Measurements from ENCODE around the gene OR13J1. TPM values are rescaled to one million over a fixed set of nuclear protein-coding genes. Genes with fewer than 3 reads are reported as not detected.

The OR13J1 gene
- total RNA-seq, 4 donors from 2014 or later: not detected

GRCh38 chr9:35864695-35865255, 5.4 kb downstream of the OR13J1 start:
- 78 to 84% methylated on average over 8 of the region's 8 CpGs for WGBS, 2 donors
- Histone ChIP-seq H3K36me3 (no peaks in the 10 kb centered on the region), H3K4me1 (peaks cover 0 to 6% (median 0%) of the 10 kb centered on the region in 4 donors), H3K9me3 (no peaks in the 10 kb centered on the region), H3K4me3 (no peak overlapping the region), H3K27ac (no peak overlapping the region), H3K27me3 (no peaks in the 10 kb centered on the region)
- DNase-seq (ENCODE audit: low spot score in 2 of 2): no peak
- TF ChIP-seq CTCF (IDR thresholded peaks at IDR 0.05) (no peak), POLR2A (IDR thresholded peaks at IDR 0.05) (no peak), EP300 (IDR thresholded peaks at IDR 0.05) (no peak)

- Histone ChIP-seq H3K27ac (no peak overlapping the region), H3K4me3 (no peak overlapping the region), H3K36me3 (no peaks in the 10 kb centered on the region), H3K9me3 (no peaks in the 10 kb centered on the region), H3K4me1 (peaks cover 0 to 14% (median 0%) of the 10 kb centered on the region in 4 donors), H3K27me3 (no peaks in the 10 kb centered on the region)
- TF ChIP-seq CTCF (IDR thresholded peaks at IDR 0.05): no peak
- TF ChIP-seq POLR2A (IDR thresholded peaks at IDR 0.05): no peak
- TF ChIP-seq EP300 (IDR thresholded peaks at IDR 0.05): no peak
- WGBS, 2 donors: 71% methylated on average over 8 of the region's 8 CpGs
- no peak for DNase-seq (ENCODE audit: low spot score in 2 of 2)
These were observed 6.6 kb downstream of the OR13J1 start for GRCh38 chr9:35863583-35863982.

- 81 to 87% methylated on average over 4 of the region's 4 CpGs for WGBS, 2 donors
- Histone ChIP-seq H3K27ac (no peak overlapping the region), H3K4me3 (no peak overlapping the region), H3K36me3 (no peaks in the 10 kb centered on the region), H3K9me3 (no peaks in the 10 kb centered on the region), H3K27me3 (no peaks in the 10 kb centered on the region), H3K4me1 (peaks cover 0 to 14% (median 0%) of the 10 kb centered on the region in 4 donors)
- no peak for TF ChIP-seq EP300 (IDR thresholded peaks at IDR 0.05)
- no peak for TF ChIP-seq CTCF (IDR thresholded peaks at IDR 0.05)
- no peak for DNase-seq (ENCODE audit: low spot score in 2 of 2)
These were observed 7.9 kb downstream of the OR13J1 start for GRCh38 chr9:35862328-35862727.

- no peak for DNase-seq (ENCODE audit: low spot score in 2 of 2)
- TF ChIP-seq CTCF (IDR thresholded peaks at IDR 0.05) (no peak), EP300 (IDR thresholded peaks at IDR 0.05) (no peak), POLR2A (IDR thresholded peaks at IDR 0.05) (no peak)
- Histone ChIP-seq H3K36me3 (no peaks in the 10 kb centered on the region), H3K27me3 (no peaks in the 10 kb centered on the region), H3K4me3 (no peak overlapping the region), H3K4me1 (peaks cover 0 to 14% (median 0%) of the 10 kb centered on the region in 4 donors), H3K27ac (no peak overlapping the region), H3K9me3 (no peaks in the 10 kb centered on the region)
- whole genome bisulfite sequencing, 2 donors: 71 to 72% methylated on average over 12 of the region's 12 CpGs
These were observed 8.9 kb downstream of the OR13J1 start for GRCh38 chr9:35861161-35861897.

DNA sequence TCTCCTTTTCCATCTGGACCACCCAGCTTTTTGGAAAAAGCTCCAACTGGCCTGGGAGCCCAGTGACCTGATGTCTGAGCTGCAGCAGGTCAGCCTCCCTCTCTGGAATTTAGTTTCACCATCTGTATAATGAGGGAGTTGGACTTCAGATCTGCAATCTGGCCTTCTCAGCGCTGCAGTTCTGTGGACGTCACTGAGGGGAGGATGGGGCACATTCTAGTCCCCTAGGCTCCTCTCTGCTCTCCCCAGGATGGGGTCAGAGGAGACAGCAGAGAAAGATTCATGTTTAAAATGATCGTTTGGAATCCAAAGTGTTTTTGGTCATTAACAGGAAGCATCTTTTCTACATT, 10.2 kb downstream of the OR13J1 start:
- H3K36me3 ChIP-seq: peaks cover 0 to under 1% (median 0%) of the 10 kb centered on the region in 3 donors
- no peak overlapping the region for H3K4me3 ChIP-seq
- DNase-seq (ENCODE audit: low spot score in 2 of 2): no peak
- H3K4me1 ChIP-seq: peaks cover 0 to 14% (median 0%) of the 10 kb centered on the region in 4 donors
- peak overlapping the region in 1 of 4 donors; percentile 18 for H3K27ac ChIP-seq
- H3K27me3 ChIP-seq: no peaks in the 10 kb centered on the region
- 41 to 48% methylated on average over 3 of the region's 3 CpGs for WGBS, 2 donors
- no peaks in the 10 kb centered on the region for H3K9me3 ChIP-seq
- no peak for TF ChIP-seq CTCF (IDR thresholded peaks at IDR 0.05)
- TF ChIP-seq EP300 (IDR thresholded peaks at IDR 0.05): peak in 1 of 2 donors; percentile 22
